NCI-H345 treated with DMSO at 0.1 percent for 48 hours (cell line): ENCODE data around the gene GRIK3.

Source experiments
- DNase-seq: peaks from one replicate; lab custom pipeline; 2025; ENCODE audit not compliant: unreplicated experiment; lab: John Stamatoyannopoulos, UW

The GRIK3 gene

DNA sequence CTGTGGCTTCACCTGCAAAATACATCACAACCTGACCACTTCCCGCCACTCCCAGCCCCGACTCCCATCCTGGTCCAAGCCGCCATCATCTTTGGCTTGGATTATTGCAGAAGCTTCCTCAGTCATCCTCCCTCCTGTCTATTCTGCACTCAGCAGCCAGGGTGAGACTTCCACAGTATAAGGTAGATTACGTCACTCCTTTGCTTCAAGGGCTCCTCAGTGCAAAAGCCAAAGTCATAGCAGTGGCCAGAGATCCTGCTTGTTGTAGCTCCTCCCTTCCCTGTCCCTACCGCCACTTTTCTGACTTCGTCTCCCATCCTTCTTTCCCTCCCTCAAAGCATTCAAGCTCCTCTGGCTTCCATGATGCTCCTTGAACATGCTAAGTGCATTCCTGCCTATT is 152.8 kb downstream of the GRIK3 start:
- DNase-seq = no peak

DNA sequence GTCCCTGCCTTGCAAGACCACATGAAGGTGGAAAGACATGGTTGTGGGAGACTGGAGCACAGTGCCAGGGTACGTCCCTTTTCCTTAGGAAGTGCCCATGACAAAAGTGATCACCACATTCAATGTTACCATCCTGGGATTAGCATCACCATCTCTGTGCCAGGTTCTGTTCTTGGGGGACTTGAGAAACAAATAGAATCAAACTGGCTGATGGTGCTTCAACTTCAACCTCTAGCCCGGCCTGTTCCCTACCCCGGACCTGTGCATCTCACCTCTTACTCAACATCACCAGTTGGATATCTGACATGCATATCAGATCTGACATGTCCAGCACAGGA is 153.3 kb downstream of the GRIK3 start:
- no peak for DNase-seq

DNA sequence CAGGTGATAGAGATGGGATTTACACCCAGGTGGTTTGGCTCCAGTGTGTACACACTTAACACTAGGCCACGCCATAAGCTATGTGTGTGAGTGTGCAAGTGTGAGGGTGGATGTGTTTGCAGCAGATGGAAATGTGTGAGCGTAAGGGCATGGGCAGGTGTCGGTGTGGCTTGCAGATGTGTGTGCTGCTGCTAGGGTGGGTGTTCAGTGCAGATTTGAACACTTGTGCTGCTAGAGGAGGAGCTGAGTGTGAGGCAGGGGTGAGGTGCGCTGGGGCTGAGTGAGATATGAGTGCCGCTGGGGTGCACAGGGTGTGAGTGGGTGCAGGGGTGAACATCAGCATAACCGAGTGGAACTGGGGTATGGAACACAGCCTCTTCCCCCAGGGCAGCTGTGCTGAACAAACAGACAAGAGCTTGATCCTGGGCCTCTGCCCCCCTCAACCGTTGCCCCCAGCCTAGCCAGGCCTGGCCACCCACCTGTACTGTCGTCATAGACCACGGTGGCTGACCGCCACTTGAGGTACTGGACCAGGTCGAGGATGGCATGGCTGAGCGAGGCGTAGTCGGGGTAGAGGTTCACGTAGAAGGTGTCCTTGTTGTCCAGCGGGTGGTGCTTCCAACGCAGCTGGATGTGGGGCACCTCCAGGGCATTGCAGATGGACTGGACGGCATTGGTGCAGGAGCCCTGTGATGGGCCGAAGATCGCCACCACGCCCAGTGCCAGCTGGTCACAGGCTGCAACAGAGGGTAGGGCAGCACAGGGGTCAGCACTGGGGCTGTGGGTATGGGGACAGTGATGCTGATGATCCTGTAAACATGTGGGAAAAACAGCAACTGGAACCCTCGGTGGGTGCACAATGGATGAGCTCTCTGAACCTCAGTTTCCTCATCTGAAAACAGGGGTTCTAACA is 153.9 kb downstream of the GRIK3 start:
- DNase-seq = no peak

DNA sequence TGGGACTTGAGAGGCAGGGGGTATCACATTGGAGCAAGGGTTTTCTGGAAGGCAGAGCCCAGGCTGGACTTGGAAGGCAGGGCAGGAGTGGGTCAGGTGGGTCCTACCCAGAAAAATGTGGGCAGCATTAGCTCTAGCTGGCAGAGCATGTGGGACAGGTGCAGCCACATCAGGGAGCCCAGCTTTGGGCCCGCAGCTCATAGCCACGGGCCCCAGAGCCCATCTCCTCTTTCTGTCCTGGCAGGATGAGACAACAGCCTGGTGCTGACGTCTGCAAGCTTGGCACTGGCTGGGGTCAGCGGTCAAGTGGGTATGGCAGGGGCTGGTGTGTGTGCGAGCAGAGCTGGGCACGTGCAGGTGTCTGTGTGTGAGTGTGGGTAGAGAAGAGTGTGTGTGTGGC is 154.7 kb downstream of the GRIK3 start:
- no peak for DNase-seq

DNA sequence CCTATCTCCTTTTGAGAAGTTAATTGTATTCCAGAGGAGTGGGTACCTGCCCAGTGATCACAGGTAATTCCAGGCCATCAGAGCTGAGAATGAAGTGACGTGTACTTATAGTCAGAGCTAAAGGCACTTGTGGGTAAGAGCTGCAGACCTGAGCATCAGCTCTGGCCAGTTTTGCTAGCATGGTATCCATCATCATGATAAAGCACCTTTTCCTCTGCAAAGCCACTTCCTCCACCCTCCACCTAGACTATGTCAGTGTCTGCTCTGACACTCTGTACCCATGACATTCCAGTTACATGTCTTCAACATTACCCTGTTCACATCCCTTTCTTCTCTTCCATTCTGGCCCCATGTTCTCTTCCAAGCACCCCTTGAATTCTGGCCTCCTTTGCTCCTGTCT is 157.3 kb downstream of the GRIK3 start:
- DNase-seq = no peak

DNA sequence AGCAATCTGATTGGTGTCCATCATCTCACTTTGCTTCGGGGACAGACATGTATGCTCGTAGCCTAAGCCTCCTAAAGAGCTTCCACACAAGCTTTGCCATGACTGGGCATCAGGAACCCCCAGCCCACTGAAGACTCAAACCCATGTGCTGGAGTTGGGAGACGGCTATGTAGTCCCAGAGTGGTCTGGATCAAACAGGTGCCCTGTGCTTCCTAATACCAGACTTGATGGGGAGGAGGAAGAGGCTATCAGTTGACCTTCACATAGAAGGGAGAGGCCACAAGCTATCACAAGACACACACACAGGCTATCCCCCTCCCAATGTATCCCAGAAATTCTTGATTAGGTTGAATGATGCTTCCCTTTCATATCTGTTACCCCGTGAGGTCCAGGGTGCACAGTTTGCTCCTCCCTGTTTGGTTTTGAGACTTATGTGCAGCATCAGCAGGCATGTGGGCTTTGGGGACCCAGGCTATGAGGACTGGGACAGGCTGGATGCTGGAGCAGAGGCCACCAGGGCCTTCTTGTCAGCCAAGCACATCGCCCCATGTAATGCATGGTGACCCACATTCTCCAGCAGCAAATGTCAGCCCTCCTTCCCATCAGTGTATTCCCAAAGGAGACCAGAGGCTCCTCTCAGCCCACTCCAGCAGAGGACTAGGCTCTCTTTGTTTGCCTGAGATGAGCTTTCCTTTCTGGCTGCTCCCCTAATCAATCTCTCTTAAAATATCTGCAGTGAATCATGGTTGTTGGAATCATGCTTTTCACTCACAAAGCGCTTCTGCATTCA is 159.8 kb downstream of the GRIK3 start:
- DNase-seq = no peak

DNA sequence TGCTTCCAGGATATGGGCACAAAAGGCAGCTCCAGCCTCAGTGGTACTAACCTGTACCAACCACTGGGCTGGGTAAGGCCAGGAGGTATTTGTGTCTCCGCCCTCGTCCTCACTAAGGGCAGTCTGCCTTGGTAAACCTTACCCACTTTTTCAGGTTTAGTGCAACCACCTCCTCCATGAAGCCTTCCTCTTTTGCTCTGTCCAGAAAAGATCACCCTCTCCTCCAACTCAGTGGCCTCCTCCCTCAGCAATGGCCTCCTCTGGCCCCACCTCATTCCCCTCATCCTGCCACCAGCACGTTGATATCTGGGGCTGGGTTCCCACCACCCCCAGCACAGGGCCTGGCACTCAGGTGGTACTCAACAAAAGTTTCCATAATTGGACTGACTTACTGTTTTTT is 161.5 kb downstream of the GRIK3 start:
- DNase-seq = no peak

DNA sequence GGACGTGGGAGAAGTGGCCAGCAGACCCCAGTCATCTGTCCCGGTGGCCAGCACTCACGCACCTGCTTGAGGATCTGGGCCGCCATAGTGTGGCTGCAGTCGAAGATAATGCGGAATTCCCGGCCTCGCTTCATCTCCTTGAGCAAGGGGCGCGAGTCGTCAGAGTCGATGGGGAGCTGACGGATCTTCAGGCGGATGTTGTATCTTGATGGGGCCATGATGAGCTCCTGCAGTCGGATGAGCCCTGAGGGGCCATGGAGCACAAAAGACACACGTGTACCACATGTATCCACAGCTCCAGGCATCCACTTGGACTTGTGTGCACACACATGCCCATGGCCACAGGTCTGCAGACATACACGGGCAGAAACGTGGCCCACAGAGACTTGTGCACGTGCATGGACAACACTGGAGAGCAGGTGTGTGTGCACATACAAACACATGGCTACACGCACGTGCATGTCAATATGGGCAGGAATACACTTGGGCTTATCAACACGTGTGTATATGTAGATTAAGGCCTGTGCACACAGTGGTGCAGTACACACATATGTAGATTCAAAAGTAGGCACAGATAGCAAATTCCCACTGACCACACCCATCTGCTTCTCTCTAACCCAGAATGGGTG is 162.1 kb downstream of the GRIK3 start:
- no peak for DNase-seq

DNA sequence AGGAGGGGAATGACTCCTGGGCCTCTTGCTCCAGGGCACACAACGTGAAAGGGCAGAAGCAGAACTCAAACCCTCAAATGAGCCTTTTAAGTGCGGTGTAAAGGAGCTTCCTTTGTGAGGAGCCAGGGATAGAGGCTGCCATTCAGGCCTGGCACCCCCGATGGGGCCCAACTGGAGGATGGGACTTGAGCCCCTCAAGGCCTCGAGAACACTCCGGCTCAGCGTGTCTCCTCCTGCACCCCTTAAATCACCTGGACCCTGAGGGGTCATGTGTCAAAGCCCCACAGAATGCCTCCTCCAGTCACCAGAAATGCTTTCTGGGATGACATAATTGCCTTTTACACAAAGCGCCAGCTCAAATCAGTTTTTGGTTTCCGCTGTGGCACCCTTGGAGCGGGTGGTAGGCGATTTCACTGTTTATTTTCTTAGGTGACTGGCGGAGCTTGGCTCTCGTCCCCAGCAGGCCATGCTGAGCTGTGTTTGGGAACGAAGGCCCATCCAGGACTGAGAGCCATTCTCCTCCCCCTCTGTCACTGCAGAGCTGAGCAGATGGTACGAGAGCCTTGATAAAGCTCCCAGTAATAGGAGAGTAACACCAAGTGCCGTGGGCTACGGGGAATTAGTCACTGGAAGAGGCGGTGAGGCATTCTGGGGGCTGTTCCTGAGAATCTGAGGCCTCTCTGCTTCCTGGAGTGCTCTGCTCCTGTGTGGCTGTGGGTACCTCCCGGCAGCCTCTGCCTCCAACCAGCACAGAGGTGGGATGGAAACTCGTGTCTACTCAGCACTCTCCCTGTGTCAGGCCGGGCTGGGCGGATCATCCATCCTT is 163.0 kb downstream of the GRIK3 start:
- DNase-seq = no peak

DNA sequence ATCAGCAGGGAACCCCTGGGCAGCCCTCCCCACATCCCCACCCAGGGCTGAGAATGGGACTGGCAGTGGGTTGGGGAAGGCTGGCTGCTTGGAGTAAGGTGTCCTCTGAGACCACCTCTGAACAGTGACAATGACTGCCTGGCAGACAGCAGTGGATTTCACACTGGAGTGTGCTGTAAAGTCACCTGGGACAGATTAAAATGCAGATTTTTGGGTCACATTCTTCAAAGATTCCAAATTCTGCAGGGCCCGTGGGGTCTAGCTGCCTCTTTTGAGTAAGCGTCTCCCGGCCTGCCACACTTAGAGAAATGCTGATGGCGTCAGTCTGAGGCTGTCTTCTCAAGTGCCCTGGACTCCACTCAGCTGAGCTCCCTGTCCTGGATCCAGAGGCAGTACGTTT is 164.5 kb downstream of the GRIK3 start:
- no peak for DNase-seq

DNA sequence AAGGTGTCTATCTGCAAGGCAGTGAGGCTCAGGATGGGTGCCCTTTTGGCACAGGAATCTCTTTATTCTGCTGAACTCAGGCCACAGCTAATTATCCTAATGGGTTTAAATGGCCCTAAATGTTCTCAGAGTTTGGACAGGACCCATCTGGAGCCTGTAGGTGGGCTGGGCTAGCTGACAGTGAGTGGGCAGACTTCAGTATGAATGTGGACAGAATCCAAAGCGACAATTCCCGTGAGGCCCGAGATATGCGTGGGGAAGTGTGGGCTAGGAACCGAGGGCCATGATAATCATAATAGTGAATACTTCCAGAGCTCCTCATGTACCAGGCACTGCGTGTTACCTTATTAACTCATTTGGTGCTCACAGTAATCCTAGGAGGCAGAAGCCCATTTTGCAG is 165.3 kb downstream of the GRIK3 start:
- no peak for DNase-seq

DNA sequence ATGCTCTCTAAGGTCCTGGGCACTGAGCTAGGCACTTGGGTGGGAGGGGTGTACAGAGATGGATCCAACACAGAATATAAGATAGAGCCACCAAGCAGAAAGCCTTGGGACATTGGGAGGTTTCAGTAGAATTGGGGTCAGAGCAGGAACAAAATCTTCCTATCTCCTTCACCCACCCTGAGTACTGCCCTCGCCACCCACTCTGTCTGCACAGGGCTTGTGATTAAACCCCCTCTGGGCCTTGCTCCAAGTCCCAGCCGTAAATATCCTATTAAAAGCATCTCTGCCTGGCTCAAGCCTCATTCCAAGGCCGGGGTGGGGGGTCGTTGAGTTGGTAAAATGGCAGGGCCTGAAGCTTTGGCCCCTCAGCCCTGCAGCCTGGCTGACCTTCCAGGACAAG is 166.7 kb downstream of the GRIK3 start:
- DNase-seq = no peak

DNA sequence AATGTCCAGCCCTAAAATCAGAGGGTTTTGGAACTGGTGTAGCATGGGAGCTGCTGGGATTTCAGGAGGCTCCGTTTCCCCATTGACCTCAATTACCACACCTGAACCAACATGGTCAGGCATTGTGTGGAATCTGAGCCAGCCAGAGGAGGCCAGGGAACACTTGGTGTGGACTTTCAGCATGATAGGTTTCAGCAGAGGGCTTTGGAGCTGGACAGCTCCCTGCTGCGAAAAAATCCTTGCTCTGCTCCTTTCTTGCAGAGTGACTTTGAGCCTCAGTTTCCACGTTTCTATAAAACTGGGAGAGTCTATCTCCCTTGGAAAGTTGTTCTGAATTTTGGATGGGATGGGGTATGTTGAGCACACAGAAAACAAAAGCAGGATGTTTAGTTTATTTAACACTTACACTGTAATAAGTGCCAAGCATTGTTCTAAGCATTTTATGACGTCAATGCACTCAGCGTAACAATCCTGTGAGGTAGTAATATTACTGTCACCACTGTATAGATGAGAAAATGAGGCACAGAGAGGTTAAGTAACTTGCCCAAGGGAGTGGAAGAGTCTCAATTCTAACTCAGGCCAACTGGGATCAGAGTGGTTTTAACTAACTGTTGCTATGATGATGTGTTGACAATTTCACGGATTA is 168.0 kb downstream of the GRIK3 start:
- DNase-seq = no peak

DNA sequence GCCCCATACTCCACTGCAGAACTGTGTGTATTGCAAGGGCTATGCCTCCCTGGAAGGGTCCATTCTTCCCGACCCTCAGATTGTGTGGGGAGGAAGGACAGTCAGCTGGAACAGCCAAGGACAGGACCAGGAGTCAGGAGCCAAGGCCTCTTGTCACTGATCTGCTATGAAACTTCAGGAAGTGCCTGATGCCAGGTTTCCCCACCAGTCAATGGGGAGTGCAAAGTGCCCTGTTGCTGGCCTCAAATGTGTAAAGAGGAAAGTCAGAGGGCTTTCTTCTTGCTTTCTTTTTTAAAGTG is 168.8 kb downstream of the GRIK3 start:
- DNase-seq = no peak

DNA sequence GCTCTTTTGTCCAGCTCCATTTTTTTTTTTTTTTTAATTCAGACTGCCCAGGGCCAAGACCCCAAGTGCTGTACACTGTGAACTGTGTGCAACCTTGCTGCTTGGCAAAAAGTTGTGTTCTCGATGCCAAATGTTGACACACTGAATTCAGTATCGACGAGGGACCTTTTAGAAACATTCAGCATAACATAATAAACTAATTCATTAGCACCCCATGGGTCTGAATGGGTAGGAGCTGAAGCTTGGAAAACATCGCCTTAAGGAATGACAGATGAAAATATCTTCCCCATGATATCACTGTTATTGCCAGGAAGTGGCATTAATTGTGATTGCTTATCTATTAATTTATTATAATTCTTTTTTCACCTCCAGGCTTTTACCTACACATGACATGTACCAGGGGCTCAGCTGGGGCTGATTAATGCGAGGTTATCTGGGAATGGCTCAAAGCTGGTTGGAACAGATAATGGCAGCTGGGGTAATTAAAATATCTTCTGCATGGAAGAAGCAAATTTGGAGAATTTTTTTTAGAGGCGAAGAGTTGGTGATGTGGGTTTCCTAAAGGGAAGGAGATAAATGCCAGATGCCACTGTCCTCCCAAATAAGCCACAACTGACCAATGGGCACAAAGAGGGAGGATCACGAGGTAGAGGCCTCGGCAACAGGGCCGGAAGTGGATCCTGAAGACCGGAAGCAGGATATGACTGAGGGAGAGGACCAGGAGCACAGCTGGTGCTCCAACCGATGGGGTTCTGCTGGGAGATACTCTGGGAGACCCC is 169.3 kb downstream of the GRIK3 start:
- no peak for DNase-seq

DNA sequence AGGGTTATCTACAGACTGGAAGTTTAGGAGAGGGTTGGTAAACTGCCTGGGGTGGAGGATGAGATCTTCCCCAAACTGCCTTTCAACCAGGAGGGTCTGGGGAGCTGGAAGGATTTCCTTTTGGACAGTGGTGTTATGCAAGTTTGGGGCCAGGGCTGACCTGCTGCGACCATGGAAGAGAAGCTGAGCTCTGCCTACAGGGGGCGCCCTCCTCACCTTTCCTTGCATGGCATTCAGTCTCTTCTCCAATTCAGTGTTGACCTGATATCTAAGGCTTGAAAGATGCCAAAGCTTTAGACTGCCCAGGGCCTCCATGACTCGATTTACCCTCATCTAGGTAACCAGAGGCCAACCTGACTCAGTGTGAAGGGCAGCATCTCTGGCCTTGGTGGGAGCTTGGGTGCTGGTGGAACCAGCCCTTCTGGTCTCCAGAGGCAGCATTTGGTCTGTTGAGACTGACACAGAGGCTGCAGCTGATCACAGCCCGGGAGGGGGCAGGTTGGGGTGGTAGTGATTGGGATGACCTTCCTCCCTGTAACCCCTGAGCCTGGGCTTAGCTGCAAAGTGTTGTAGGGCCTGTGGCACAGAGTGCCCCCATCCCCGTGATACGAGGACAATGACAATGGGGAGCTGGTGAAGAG is 170.0 kb downstream of the GRIK3 start:
- peak; percentile 13 for DNase-seq

DNA sequence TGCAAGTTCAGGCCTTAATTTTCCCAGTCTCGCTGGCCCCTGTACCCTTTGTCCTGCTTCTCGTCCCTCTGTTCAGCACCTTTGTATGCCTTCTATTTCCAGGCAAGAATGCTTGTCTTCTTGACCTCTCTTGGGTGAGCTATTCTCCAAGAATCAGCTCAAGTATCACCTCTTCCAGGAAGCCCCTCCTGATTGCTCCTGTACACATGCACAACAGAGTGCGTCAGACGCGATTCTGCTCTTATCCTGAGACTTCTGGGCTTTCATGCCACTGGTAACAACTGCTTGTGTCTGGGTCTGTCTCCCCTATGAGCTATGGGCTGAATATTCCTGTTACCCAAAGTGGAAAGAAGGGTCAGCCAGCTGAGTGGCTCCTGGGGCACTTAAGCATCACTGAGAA is 170.8 kb downstream of the GRIK3 start:
- no peak for DNase-seq

DNA sequence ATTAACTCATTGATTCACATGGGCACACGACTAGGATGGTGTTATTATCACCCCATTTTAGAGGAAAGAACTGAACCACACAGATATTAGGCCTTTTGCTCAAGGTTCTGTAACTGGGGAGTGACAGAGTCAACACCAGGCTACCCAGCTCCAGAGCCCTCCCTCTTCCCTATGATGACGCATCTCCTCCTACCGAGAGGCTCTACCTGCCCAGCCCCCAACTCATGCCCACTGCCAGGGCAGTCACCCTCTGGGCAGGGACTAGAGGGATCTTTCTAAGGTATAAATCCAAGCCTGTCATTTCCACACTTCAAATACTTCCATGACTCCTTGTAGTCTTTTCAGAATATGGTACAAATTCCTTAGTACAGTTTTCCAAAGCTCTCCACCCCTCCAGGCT is 171.3 kb downstream of the GRIK3 start:
- DNase-seq = no peak

DNA sequence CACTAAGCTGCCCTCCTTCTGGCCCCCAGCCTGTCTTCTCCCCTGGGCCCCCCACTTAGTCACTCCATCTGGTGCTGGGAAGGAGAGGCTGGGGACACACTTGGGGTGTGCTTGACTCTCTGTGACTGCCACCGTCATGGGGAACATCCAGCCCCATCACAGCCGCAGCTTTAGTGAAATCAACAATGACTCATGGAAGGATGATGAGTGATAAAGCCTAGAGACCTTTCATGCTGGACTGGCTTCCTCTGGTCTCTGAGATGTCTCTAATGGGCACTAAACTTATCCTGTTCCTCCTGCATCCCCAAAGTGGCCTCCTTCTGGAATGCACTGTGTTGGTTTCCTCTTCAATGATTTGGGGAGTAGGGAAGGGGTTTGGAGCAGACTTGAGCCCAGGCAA is 172.9 kb downstream of the GRIK3 start:
- no peak for DNase-seq

DNA sequence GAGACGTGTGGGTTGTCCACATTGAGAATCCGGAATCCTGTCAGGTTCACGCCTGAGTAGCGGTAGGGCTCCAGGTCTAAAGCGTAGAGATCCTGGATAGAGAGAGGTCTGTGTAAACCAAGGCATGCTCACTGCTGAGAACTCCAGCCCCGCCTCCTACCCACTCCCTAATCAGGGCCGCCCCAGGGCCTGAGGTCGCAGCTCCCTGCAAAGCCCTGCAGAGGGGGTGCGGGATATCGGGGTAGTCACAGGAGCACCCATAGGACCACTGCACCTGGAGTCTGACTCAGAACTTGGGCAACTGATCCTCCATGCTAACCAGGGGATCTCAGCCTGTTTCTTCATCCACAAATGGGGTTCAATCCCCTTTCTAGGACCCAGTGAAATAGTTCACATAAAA is 174.4 kb downstream of the GRIK3 start:
- DNase-seq = no peak
